K562 (cell line): ENCODE measurements around the gene KRT16.

ENCODE experiments used
- CBFB ChIP-seq: sonication (generic); formaldehyde crosslinking; IDR thresholded peaks from 2 replicates; pipeline ENCODE4 v1.4.0; 2020; ENCODE audit warnings: mild to moderate bottlenecking, missing genetic modification reagents
- CEBPG ChIP-seq, 3 experiments: fragments of 200-800 bp in 1 of 3; sonication (Bioruptor generic) in 1 of 3; sonication (generic) in 1 of 3; formaldehyde crosslinking in 1 of 3; IDR thresholded peaks in 2 of 3; conservative IDR thresholded peaks in 1 of 3; 2 replicates each; pipeline versions ENCODE4 v1.6.1 to v1.8.0; 2016 to 2022; ENCODE audit warnings: missing compliant biosample characterization in 2 of 3, missing genetic modification characterization in 2 of 3, mild to moderate bottlenecking in 1 of 3, missing genetic modification reagents in 1 of 3
- EZH2 ChIP-seq: IDR thresholded peaks from 2 replicates; pipeline ENCODE4 v1.6.1; 2012; ENCODE audit warnings: low read depth, mild to moderate bottlenecking, inconsistent platforms, low read length, borderline replicate concordance
- NFE2L1 ChIP-seq: fragments of 450-650 bp; IDR thresholded peaks from 2 replicates; pipeline ENCODE4 v1.6.1; 2016; ENCODE audit warnings: missing genetic modification characterization, low read depth, mild to moderate bottlenecking, missing compliant biosample characterization, moderate library complexity, borderline replicate concordance
- PRMT5 ChIP-seq: sonication (generic); formaldehyde crosslinking; IDR thresholded peaks from 2 replicates; pipeline ENCODE4 v1.5.0; 2020; ENCODE audit warnings: missing genetic modification reagents
- RAD21 ChIP-seq, 2 experiments: fragments of 250-450 bp in 1 of 2; fragments of 450-650 bp in 1 of 2; sonication (Bioruptor Pico) in 1 of 2; formaldehyde crosslinking in 1 of 2; IDR thresholded peaks in 1 of 2; conservative IDR thresholded peaks in 1 of 2; 2 replicates each; pipeline versions ENCODE4 v1.4.0 to v1.8.0; 2020 to 2022; ENCODE audit warnings: mild to moderate bottlenecking in 2 of 2, moderate library complexity in 1 of 2
- XRCC3 ChIP-seq: fragments of 450-650 bp; IDR thresholded peaks from 2 replicates; pipeline ENCODE4 v1.6.1; 2017; ENCODE audit warnings: mild to moderate bottlenecking, moderate library complexity
- ZZZ3 ChIP-seq: fragments of 450-650 bp; IDR thresholded peaks from 2 replicates; pipeline ENCODE4 v1.6.1; 2016; ENCODE audit warnings: antibody characterized with exemption, mild to moderate bottlenecking, moderate library complexity
- TF ChIP-seq, protein P1 (sequence below): fragments of 450-650 bp; IDR thresholded peaks from 2 replicates; pipeline ENCODE4 v1.6.1; 2016; ENCODE audit warnings: borderline replicate concordance

- TF ChIP-seq ZZZ3 = no peak
- no peak for TF ChIP-seq EZH2
- TF ChIP-seq, protein P1, sequence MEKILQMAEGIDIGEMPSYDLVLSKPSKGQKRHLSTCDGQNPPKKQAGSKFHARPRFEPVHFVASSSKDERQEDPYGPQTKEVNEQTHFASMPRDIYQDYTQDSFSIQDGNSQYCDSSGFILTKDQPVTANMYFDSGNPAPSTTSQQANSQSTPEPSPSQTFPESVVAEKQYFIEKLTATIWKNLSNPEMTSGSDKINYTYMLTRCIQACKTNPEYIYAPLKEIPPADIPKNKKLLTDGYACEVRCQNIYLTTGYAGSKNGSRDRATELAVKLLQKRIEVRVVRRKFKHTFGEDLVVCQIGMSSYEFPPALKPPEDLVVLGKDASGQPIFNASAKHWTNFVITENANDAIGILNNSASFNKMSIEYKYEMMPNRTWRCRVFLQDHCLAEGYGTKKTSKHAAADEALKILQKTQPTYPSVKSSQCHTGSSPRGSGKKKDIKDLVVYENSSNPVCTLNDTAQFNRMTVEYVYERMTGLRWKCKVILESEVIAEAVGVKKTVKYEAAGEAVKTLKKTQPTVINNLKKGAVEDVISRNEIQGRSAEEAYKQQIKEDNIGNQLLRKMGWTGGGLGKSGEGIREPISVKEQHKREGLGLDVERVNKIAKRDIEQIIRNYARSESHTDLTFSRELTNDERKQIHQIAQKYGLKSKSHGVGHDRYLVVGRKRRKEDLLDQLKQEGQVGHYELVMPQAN = no peak
- TF ChIP-seq CBFB = no peak
- TF ChIP-seq XRCC3 = no peak
- no peak for TF ChIP-seq CEBPG (CRISPR knock-in tag; IDR thresholded peaks at IDR 0.05)
- no peak for TF ChIP-seq CEBPG (tag; conservative IDR thresholded peaks at IDR 0.05 in 1 of 2, IDR thresholded peaks at IDR 0.05 in 1 of 2)
- no peak for TF ChIP-seq NFE2L1 (tag)
- TF ChIP-seq RAD21 (CRISPR knock-in tag; conservative IDR thresholded peaks at IDR 0.05 in 1 of 2, IDR thresholded peaks at IDR 0.05 in 1 of 2) = no peak
- no peak for TF ChIP-seq PRMT5 (CRISPR knock-in tag)
Measured at GRCh38 chr17:41613277-41614082, 913 bp upstream of the KRT16 start.
